ENCODE data around the gene KLF9.

KLF9 gene

DNA sequence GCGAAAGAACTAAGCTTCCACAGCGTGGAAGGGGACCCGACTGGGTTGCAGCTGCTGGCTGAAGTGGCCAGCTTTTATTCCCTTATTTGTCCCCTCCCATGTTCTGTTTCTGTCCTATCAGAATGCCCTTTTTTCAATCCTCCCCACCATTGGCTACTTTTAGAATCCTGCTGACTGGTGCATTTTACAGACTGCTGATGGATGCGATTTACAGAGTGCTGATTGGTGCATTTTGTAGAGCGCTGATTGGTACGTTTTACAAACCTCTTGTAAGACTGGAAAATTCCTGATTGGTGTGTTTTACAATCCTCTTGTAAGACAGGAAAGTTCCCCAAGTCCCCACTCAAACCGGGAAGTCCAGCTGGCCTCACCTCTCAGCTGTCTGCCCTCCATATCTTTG, 50.7 kb downstream of the KLF9 start:
- no peak for DNase-seq (ENCODE audit: low read depth, low spot score)

DNA sequence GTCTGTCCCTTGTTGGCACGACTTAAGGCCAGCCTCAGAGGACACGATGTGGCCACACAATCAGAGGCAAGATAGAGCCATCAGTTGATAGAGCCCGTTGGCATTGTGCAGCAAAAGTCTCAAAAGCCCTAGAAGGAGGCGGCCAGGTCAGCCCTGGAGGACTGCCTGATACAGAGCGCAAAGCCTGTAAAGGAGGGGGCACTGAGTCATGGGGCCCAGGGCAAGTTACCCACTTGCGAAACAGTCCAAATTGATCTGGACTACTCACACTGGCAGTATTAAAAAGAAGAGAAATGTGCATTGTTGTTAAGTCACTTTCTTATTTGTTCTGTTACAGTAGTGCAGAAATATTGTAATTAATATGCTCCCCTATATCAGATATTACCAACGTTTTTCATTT, 51.5 kb downstream of the KLF9 start:
- DNase-seq (ENCODE audit: low read depth, low spot score) = no peak

DNA sequence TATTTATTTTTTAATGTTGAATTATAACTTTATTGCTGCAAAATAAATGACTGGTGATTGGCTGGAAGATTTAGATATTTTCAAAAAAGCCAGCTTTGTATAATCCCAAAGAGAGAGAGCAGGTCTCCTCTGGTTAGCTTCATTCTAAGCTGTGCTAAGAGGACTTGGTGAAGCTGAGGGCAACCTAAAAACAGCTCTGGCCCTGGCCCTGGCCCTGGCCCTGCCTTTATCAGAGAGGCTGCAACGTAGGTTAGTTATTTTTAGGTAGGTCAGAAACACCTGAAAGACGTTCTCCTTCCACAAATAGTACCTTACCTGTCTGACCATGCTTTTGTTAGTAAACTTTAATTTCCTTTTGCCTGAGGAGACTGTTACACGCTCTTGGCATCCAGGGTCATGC, 58.7 kb downstream of the KLF9 start:
- DNase-seq (ENCODE audit: low read depth, low spot score) = no peak

- DNase-seq (ENCODE audit: low read depth, low spot score) = no peak
Observed at GRCh38 chr9:70352802-70353201, 61.7 kb downstream of the KLF9 start.

- DNase-seq (ENCODE audit: low read depth, low spot score) = no peak
Observed at GRCh38 chr9:70352356-70352755, 62.1 kb downstream of the KLF9 start.

DNA sequence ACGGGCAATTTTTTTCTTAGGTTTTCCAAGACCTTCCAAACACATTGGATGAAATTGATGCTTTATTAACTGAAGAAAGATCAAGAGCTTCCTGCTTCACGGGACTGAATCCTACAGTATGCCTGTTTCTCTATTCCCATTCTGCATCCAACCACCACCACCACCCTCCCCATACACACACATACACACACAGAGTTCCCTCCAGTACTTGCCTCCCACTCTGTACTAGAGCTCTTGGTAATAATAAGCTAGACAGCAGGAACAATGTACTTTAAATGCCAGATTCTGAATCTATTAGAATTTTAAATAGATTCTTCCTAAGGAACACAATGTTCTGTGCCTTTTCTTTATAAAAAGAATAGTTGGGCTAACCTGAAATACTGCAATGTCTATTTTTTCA, 67.4 kb downstream of the KLF9 start:
- DNase-seq (ENCODE audit: low read depth, low spot score) = no peak

GRCh38 chr9:70340572-70340971, 73.9 kb downstream of the KLF9 start:
- DNase-seq (ENCODE audit: low read depth, low spot score) = no peak
